SK-N-MC (cell line): ENCODE measurements around the gene SGF29.

Experiments
- EZH2 ChIP-seq: fragments of 200-600 bp; sonication (generic); IDR thresholded peaks from one replicate; pipeline ENCODE4 v1.6.1; 2017; ENCODE audit warnings: antibody characterized with exemption
- FOXP2 ChIP-seq: optimal IDR thresholded peaks from 2 replicates; pipeline ENCODE3; 2011; ENCODE audit warnings: mild to moderate bottlenecking, moderate library complexity; ENCODE audit not compliant: insufficient read depth; ENCODE audit errors: extremely low read length, control extremely low read depth
- POLR2AphosphoS5 ChIP-seq: IDR thresholded peaks from 2 replicates; pipeline ENCODE4 v1.6.1; 2012; ENCODE audit warnings: mild to moderate bottlenecking, low read depth, low read length, borderline replicate concordance

- TF ChIP-seq POLR2AphosphoS5 (no peak), EZH2 (no peak), FOXP2 (no peak)
Observed at GRCh38 chr16:28537076-28537475, 16.6 kb upstream of the SGF29 start.
